Mucosa of descending colon (tissue), 3 donors: ENCODE data around the gene CYLD. TPM values are rescaled to one million over a fixed set of nuclear protein-coding genes. Genes with fewer than 3 reads are reported as not detected.

Experiments used
- ATAC-seq: fragments of 200-7000 bp; cut with Tn5 transposase; one replicate; pipeline ENCODE4 v1.9.1; 2020; ENCODE audit warnings: mild to moderate bottlenecking, moderate library complexity
- DNase-seq, 3 donors: peaks; one replicate each; pipeline ENCODE4 v3.0.0-alpha.2; 2020
- H3K36me3 ChIP-seq: fragments of 200-600 bp; one replicate; pipeline ENCODE4 v1.8.0; 2021; ENCODE audit warnings: low read depth, mild to moderate bottlenecking
- H3K4me1 ChIP-seq: fragments of 200-600 bp; one replicate; pipeline ENCODE4 v1.8.0; 2021; ENCODE audit warnings: low read depth, mild to moderate bottlenecking
- H3K4me3 ChIP-seq: fragments of 200-600 bp; one replicate; pipeline ENCODE4 v1.8.0; 2021; ENCODE audit warnings: mild to moderate bottlenecking
- H3K9me3 ChIP-seq: fragments of 200-600 bp; one replicate; pipeline ENCODE4 v1.8.0; 2021; ENCODE audit warnings: mild to moderate bottlenecking
- CTCF ChIP-seq: fragments of 200-600 bp; IDR thresholded peaks from one replicate; pipeline ENCODE4 v1.8.0; 2022; ENCODE audit warnings: antibody characterized with exemption, mild to moderate bottlenecking
- intact Hi-C, 2 donors: fragments of 100-400 bp; cut with DNase I in 1 of 2; cut with micrococcal nuclease in 1 of 2; formaldehyde crosslinking; loops; one replicate each; pipeline versions ENCODE4 v1.11.0 to v1.11.1; 2022; cut with DNase I, micrococcal nuclease
- total RNA-seq, 3 donors: library from RNA; stranded (reverse); fragmentation: NEBNext Ultra II Directional in 2 of 3; extraction: Animal tissue kit (Norgen Biotek cat#: 25700) in 2 of 3; gene quantifications; one replicate each; pipeline versions ENCODE4 v1.2.1 to v1.2.4, GENCODE V29; 2021 to 2023
- donor health status: DM: no; HTN: no; CAD: no; lungs with moderate emphysema.
- donor health status: DM: no; HTN: no; CAD: no.
- donor health status: DM: no; HTN: yes; CAD: no.

The CYLD gene
- total RNA-seq, 3 donors from 2014 or later = 24.7 to 44.4 (median 35.5) TPM

- H3K4me1 ChIP-seq = no peaks in the 10 kb centered on the region
Observed at GRCh38 chr16:50765260-50765659, 23.4 kb downstream of the CYLD start.

GRCh38 chr16:50765861-50766260, 24.0 kb downstream of the CYLD start:
- no peak for DNase-seq
- Histone ChIP-seq H3K4me1 (no peaks in the 10 kb centered on the region), H3K36me3 (no peaks in the 10 kb centered on the region), H3K4me3 (no peak overlapping the region), H3K9me3 (peaks cover 7% of the 10 kb centered on the region)
- TF ChIP-seq CTCF = no peak
- intact Hi-C loops = no loop called here
- no peak for ATAC-seq

More at GRCh38 chr16:50765260-50765659, 23.4 kb downstream of the CYLD start:
- TF ChIP-seq CTCF = no peak
- DNase-seq (no peak), ATAC-seq (no peak)
- Histone ChIP-seq H3K4me3 (no peak overlapping the region), H3K9me3 (peaks cover 7% of the 10 kb centered on the region), H3K36me3 (no peaks in the 10 kb centered on the region)
- intact Hi-C loops = no loop called here

GRCh38 chr16:50767197-50767596, 25.3 kb downstream of the CYLD start:
- H3K4me1 ChIP-seq = no peaks in the 10 kb centered on the region
- DNase-seq (no peak), ATAC-seq (no peak)
- H3K4me3 ChIP-seq = no peak overlapping the region
- intact Hi-C loops = no loop called here
- H3K9me3 ChIP-seq = peaks cover 7% of the 10 kb centered on the region
- TF ChIP-seq CTCF = no peak
- H3K36me3 ChIP-seq = no peaks in the 10 kb centered on the region

GRCh38 chr16:50771366-50771765, 29.5 kb downstream of the CYLD start:
- Histone ChIP-seq H3K4me1 (no peaks in the 10 kb centered on the region), H3K4me3 (no peak overlapping the region), H3K36me3 (no peaks in the 10 kb centered on the region), H3K9me3 (peaks cover 2% of the 10 kb centered on the region)
- no peak for DNase-seq
- intact Hi-C loops = no loop called here
- TF ChIP-seq CTCF = no peak
- ATAC-seq = no peak

- no peak overlapping the region for H3K4me3 ChIP-seq
- H3K4me1 ChIP-seq = no peaks in the 10 kb centered on the region
- intact Hi-C loops = no loop called here
- DNase-seq = no peak
- no peaks in the 10 kb centered on the region for H3K9me3 ChIP-seq
- TF ChIP-seq CTCF = no peak
- ATAC-seq = no peak
- H3K36me3 ChIP-seq = no peaks in the 10 kb centered on the region
Observed at GRCh38 chr16:50774405-50774804, 32.5 kb downstream of the CYLD start.

GRCh38 chr16:50774960-50775359, 33.1 kb downstream of the CYLD start:
- intact Hi-C loops = no loop called here
- Histone ChIP-seq H3K4me1 (no peaks in the 10 kb centered on the region), H3K36me3 (no peaks in the 10 kb centered on the region), H3K9me3 (no peaks in the 10 kb centered on the region), H3K4me3 (no peak overlapping the region)
- TF ChIP-seq CTCF = no peak
- ATAC-seq (no peak), DNase-seq (no peak)
